Placental pericyte (primary cell): Measurements from ENCODE around the gene MINAR2. TPM values are rescaled to one million over a fixed set of nuclear protein-coding genes. Genes with fewer than 3 reads are reported as not detected.

Experiments used
- total RNA-seq: library from RNA; depleted of rRNA; stranded (reverse); fragments of >200 nt; gene quantifications from 2 replicates; pipeline ENCODE4 v1.2.3, GENCODE V29; 2012

The MINAR2 gene
- not detected in 2 replicates for total RNA-seq

GRCh38 chr5:129747572-129748407, at the start of gene MINAR2:
MINAR2 (plus strand) TSS chr5:129748094; CDS start chr5:129748191, 97 bp downstream.

Other genes starting within 250 kb of the MINAR2 start
- gene CHSY3, start 156.4 kb downstream of the MINAR2 start, total RNA-seq: 8.3 and 15.6 TPM in 2 replicates